Stimulated activated CD8-positive, alpha-beta memory T cell treated with anti-CD3 and anti-CD28 coated beads, Interleukin-4, amount 100 ng/mL, for 1 hour (primary cell): ENCODE data around the gene AP1B1.
A peak's percentile ranks its signal among the peaks of the same experiment; 100 is the strongest.
"Not testable (repeated sequence)": the region's sequence is repeated elsewhere in the genome, so short reads cannot be mapped to it uniquely, and the experiment has no call there.

ENCODE experiments used
- DNase-seq, 2 donors: peaks; one replicate each; pipeline ENCODE4 v3.0.0-alpha.2; 2020; ENCODE audit warnings: low read depth in 2 of 2, low spot score in 1 of 2

Gene AP1B1

GRCh38 chr22:29387921-29388758 lies at the start of gene AP1B1:
TSS of gene AP1B1 (minus strand) at chr22:29388570. CDS start at chr22:29367243, 21,327 bp downstream.
- DNase-seq = peak; percentile 79 to 85

DNA sequence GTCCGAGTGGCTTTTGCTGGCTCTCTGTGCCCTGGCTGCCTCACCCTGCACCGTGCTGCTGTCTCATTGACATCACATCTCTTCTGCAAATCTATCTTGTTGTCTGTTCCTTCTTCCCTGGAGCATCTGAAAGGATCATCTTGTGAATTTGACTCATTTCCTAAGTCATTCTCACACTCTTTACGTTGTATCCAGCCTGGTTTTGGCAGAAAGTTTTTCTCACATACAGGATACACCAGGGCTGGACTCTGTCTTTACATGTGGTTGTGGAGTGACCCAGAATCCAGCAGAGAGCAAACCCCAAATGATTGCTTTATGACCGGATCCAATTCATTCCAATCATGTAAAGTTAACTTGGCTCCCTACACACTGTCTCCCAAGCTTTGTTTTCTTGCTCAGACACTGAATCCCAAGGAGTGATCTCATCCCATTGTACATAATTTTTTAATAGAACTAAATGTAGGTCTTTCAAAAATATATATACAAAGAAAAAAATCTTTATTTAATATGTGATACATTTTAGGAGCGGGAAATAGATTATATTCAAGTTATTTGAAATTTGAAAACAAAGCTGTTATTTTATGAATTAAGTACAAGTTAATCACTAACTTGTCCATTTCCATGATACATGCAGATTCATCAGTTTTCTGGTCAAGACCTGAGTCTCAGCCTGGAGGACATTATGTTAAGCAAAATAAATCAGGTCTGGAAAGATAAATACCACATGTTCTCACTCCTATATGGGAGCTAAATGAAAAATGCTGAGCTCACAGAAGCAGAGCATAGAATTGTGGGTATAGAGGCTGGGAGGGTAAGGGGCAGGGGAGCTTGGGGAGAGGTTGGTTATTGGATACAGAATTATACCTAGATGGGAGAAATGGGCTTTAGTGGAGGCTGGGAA lies 47.1 kb upstream of the AP1B1 start:
- DNase-seq = no peak

- no peak for DNase-seq
Observed at GRCh38 chr22:29434288-29434687, 45.9 kb upstream of the AP1B1 start.

DNA sequence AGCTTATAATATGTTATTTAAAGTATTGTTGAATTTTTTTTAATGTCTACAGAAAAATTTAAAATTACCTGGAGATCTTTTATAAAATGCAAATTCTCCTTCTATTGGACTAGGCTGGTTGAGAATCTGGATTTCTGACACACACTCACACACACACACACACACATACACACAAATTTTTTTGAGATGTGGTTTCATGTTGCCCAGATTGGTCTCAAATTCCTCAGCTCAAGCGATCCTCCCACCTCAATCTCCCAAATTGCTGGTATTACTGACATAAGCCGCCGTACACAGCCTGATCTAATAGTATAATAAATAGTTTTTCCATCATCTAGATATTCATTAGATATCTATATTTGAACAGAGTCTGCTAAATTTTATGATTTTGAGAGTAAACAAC lies 45.5 kb upstream of the AP1B1 start:
- no peak for DNase-seq

DNA sequence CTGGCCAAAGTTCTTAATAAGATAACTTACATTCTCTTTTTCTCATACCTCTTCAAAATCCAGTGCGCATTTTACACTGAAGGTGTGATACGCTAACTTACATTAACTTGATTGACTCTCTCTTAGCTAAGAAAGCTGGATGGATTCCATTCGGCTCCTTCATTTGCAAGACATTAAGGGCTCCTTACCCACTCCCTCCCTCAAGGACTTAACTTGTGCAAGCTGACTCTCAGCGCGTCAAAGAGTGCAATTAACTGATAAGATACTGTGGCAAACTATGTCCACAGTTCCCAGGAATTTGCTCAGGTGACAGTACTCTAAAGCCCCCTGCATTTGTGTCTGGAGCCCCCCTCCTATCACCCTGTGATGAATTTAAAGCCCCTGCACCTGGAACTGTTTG lies 43.6 kb upstream of the AP1B1 start:
- no peak for DNase-seq

GRCh38 chr22:29427176-29427760 lies 38.9 kb upstream of the AP1B1 start:
- DNase-seq = no peak

GRCh38 chr22:29426476-29426875 lies 38.1 kb upstream of the AP1B1 start:
- no peak for DNase-seq

- not testable (repeated sequence) for DNase-seq
Observed at GRCh38 chr22:29418704-29419103, 30.3 kb upstream of the AP1B1 start.

DNA sequence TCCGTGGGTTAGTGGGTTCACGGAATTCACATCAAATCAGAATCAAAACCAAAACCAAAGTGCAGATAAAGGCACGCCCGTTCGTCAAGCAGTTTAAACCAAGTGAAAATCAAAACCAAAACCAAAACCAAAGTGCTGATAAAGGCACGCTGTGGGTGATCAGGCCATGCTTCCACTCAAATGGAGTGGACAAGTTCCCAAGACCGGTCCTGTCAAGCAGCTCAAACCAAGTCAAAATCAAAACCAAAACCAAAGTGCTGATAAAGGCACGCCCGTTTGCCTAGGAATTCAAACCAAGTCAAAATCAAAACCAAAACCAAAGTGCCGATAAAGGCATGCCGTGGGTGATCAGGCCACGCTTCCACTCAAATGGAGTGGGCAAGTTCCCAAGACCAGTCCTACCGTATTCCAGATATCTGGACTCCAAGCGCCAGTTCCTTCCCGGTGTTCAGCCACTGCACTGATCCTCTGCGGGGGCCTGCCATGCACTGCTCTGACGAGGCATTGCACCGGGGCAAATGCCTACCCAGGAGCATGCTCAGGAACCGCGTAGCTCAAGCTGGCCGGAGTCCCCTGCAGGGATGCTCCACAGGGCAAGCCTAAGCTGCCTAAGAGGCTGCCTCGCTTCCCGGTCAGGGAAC lies 26.7 kb upstream of the AP1B1 start:
- peak; percentile 9 to 24 for DNase-seq

- not testable (repeated sequence) for DNase-seq
Observed at GRCh38 chr22:29412772-29413171, 24.4 kb upstream of the AP1B1 start.

GRCh38 chr22:29411569-29412211 lies 23.3 kb upstream of the AP1B1 start:
- not testable (repeated sequence) for DNase-seq

DNA sequence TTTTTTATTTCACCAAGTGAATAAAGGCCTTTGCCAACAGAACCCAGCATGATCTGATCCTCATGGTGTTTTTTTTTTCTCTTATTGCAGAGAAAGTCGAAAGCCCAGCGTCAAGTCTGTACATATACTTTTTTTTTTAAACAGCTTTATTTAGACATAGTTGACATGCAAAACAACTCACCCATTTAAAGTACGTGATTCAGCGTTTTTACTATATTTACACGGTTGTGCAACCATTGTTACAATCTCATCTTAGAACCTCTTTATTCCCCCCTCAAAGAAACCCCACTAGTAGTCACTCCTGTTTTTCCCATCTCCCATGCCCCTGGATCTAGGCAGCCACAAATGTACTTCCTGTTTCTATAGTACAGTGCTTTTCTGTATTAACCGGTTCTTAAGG lies 20.6 kb upstream of the AP1B1 start:
- DNase-seq = no peak

DNA sequence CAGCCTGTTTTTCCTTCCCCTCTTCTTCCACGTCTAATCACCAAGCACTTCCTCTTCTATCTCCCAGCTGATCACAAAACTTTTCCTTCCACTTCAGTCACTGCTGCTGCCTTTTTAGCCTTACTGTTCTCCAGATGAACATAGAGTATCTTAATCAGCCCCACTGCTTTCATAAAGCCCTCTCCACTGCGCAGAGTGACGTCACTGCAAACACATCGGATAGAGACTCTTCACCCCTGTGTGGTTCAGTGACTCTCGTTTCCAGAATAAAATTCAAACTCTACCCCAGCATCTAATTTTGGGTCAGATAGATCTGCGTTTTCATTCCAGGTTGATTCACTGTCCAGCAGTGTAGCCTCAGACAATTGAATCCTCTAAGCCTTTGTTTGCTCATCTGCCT lies 13.2 kb upstream of the AP1B1 start:
- DNase-seq = not testable (repeated sequence)

- no peak for DNase-seq
Observed at GRCh38 chr22:29400576-29400975, 12.2 kb upstream of the AP1B1 start.

GRCh38 chr22:29397791-29398190 lies 9.4 kb upstream of the AP1B1 start:
- DNase-seq = no peak

DNA sequence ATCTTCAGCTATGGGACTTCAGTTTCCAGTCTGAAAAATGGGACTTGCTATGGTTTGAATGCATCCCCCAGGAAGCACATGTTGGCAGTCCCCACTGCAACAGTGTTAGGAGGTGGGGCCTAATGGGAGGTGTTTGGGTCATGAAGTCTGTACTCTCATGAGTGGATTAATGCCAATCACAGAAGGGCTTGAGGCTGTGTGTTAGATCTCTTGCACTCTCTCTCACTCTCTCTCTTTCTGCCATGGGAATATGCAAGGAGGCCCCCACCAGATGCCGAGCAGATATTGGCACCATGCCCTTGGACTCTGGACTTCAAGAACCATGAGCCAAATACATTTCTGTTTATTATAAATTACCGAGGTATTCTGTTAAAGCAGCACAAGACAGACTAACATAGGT lies 7.8 kb upstream of the AP1B1 start:
- DNase-seq = no peak

DNA sequence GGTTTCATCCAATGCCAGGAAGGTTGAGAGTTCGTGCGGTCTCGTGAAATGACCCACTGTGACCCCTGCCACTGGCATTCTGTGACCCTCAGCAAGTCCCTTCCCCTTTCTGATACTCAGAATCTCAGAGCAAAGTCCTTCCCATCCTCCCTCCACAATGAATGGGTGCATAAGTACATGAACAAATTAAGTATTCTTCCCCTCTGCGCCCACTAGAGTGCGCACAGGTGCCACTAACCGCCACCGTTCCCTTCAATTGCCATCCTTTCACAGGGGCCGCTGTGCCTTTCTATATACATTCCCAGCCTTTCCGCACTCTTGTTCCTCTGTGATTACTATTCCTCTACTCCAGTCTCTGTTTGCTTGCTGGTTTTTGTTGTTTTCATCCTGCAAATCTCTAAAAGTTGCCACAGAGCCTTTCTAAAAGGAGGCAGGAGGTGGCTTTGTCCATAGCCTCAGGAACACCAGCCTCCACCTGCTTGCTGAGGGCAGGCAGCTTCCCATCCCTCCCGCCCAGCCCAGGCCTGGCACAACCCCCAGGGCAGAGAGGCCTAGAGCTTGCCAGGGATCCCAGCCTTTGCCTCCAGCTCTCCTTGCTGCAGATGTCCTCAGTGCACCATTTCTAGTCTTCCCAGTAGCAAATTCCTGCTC lies 6.7 kb upstream of the AP1B1 start:
- DNase-seq = peak; percentile 28 to 49

GRCh38 chr22:29393019-29393608 lies 4.7 kb upstream of the AP1B1 start:
- DNase-seq = no peak

GRCh38 chr22:29391546-29391945 lies 3.2 kb upstream of the AP1B1 start:
- no peak for DNase-seq

GRCh38 chr22:29390270-29390669 lies 1.9 kb upstream of the AP1B1 start:
- no peak for DNase-seq
